ENCODE results near the gene RNF167.

The RNF167 gene

DNA sequence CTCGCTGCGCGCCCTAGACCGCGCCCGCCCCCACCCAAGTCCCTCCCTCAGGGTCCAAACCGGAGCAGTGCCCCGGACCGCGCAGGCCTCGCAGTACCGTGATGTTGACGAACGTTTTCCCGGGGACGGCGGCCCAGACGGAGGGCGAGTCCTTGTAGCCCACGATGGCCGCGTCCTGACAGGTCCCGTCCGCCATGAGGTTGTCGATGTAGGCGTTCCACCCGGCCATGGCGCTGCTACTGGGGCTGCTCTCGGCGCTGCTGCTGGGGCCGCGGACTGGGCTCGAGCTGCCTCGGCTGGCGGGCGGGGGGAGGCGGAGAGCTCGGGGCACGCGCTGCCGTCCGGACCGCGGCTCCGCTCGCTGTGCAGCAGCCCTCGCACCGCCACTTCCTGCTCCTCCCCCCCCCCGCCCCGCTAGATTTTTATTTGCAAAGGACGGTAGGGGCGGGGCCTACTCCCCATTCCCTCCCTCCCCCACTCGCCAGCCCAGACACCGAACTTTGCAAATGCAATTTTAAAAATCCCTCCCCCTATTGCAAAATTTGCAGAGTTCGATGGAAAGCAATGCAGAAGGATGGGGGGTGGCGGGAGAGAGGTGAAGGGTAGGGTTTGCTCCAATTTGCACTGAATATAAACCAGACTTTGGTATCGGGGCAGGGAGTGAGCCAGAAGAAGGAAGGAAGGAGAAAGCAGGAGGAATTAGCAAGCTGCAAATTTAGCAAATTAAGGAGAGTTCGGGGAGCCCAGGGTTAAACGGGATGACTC lies 8.3 kb downstream of the RNF167 start, which contains the start of gene PFN1:
TSS of gene PFN1 (minus strand) at position 365 of the 765 bp plus-strand sequence. CDS start at position 229, 136 bp downstream.
- Histone ChIP-seq H3K36me3 (ENCODE audit: control insufficient read depth, insufficient read depth, low read length) (peaks cover 45% of the 10 kb centered on the region), H3K4me3 (ENCODE audit: low read depth, low read length) (peak within 1 kb of the TSS; percentile 95), H3K4me1 (ENCODE audit: control insufficient read depth, insufficient read depth, low read length) (peaks cover 49% of the 10 kb centered on the region), H3K27me3 (ENCODE audit: control insufficient read depth, insufficient read depth, low read length) (no peaks in the 10 kb centered on the region), H3K9me3 (ENCODE audit: control insufficient read depth, insufficient read depth, low read depth, low read length) (no peaks in the 10 kb centered on the region), H3K27ac (ENCODE audit: low read depth, low read length) (peak within 1 kb of the TSS; percentile 99), H3K9ac (ENCODE audit: low read length) (peak within 1 kb of the TSS; percentile 100)

DNA sequence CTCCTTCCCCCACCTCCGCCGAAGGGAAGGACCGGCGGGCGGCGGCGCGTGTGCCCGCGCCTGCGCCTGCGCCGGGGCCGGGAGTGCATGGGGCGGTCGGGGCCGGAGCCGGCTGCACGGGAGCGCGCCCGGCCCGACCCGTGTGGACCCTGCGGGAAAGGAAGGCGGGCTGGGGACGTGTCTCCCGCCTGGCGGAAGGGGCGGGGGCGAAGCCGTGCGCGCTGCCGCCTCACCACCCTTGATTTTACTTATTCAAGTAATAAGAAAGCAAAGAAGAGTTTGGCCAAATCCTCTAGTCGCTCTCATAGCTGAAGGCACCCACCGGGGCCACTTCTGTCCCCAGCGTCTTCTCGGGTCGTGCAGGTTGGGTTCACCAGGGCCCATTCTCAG lies 8.9 kb downstream of the RNF167 start:
- peak overlapping the region; percentile 99 for H3K27ac ChIP-seq (ENCODE audit: low read depth, low read length)
- peaks cover 55% of the 10 kb centered on the region for H3K4me1 ChIP-seq (ENCODE audit: control insufficient read depth, insufficient read depth, low read length)
- peak overlapping the region; percentile 95 for H3K4me3 ChIP-seq (ENCODE audit: low read depth, low read length)
- no peaks in the 10 kb centered on the region for H3K27me3 ChIP-seq (ENCODE audit: control insufficient read depth, insufficient read depth, low read length)
- H3K9me3 ChIP-seq (ENCODE audit: control insufficient read depth, insufficient read depth, low read depth, low read length): no peaks in the 10 kb centered on the region
- peaks cover 39% of the 10 kb centered on the region for H3K36me3 ChIP-seq (ENCODE audit: control insufficient read depth, insufficient read depth, low read length)
- peak overlapping the region; percentile 96 for H3K9ac ChIP-seq (ENCODE audit: low read length)

DNA sequence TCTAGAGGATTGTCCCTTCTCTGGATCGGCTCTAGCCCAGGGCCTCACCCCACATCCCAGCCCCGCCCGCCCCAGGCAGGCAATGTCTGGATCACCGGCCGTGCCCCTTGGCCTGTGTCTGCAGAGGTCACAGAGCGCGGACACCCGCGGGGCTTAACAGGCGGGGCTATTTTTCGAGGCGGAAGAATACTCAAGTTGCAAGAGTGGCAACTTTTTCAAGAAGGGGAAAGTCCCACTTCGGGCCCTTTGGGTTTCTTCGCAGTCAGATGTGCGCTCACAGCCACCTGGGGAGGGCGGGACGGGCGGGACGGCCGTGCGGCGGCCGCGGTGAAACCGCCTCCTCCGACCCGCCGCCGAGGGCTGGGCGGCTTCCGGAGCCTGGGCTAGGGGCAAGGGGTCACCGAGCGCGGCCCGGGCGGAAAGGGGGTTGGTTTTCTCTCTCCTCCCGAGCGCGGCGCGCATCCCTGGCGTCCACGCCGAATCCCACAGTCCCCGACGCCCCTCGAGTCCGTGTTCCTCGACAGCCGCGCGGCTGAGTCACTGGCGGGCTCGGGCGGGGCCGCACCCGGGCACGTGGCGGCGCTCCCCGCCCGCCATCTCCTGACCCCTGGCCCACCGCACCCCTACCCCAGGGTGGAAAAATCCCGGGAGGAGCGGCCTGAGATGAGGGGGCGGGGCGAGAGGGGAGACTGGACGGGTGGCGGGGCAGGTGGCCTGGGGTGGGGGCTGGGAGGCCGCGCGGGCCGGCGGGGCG lies 9.4 kb downstream of the RNF167 start:
- Histone ChIP-seq H3K4me1 (ENCODE audit: control insufficient read depth, insufficient read depth, low read length) (peaks cover 53% of the 10 kb centered on the region), H3K4me3 (ENCODE audit: low read depth, low read length) (peak overlapping the region; percentile 95), H3K9ac (ENCODE audit: low read length) (peak overlapping the region; percentile 96), H3K27me3 (ENCODE audit: control insufficient read depth, insufficient read depth, low read length) (no peaks in the 10 kb centered on the region), H3K27ac (ENCODE audit: low read depth, low read length) (peak overlapping the region; percentile 99), H3K9me3 (ENCODE audit: control insufficient read depth, insufficient read depth, low read depth, low read length) (no peaks in the 10 kb centered on the region), H3K36me3 (ENCODE audit: control insufficient read depth, insufficient read depth, low read length) (peaks cover 34% of the 10 kb centered on the region)

DNA sequence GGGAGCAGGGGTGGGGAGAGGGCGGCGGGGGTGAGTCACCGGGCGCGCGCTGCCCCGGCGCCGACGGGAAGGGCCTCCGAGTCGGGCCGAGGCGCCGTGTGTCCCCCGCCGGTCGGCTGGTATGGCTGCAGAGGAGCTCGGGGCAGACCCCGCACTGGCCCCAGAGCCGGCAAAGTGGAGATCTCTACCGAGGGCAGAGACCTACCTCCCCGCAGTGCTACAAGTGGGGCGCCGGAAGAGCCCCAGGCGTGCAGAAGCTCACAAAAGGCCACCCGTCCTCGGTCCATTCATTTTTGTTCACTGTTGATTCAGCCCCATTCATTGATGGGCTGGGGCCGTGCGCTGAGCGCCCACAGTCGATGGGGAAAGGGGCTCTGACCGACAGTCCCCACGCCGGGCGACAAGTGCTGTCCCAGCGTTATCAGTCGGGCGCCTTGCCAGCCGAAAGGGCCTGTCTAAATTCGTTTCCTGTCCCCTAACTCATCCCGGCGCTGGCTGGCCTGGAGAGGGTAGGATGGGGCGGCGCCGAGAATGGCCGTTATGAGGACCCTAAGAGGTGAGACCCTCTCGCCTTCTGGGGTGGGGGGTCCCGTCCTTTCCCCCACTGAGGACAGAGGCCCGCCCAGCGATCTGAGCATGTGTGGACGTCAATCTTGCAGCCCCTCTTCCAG lies 10.1 kb downstream of the RNF167 start:
- peaks cover 27% of the 10 kb centered on the region for H3K36me3 ChIP-seq (ENCODE audit: control insufficient read depth, insufficient read depth, low read length)
- peak overlapping the region; percentile 99 for H3K27ac ChIP-seq (ENCODE audit: low read depth, low read length)
- peak overlapping the region; percentile 65 for H3K4me3 ChIP-seq (ENCODE audit: low read depth, low read length)
- peaks cover 46% of the 10 kb centered on the region for H3K4me1 ChIP-seq (ENCODE audit: control insufficient read depth, insufficient read depth, low read length)
- no peaks in the 10 kb centered on the region for H3K9me3 ChIP-seq (ENCODE audit: control insufficient read depth, insufficient read depth, low read depth, low read length)
- peak overlapping the region; percentile 86 for H3K9ac ChIP-seq (ENCODE audit: low read length)
- H3K27me3 ChIP-seq (ENCODE audit: control insufficient read depth, insufficient read depth, low read length): no peaks in the 10 kb centered on the region

DNA sequence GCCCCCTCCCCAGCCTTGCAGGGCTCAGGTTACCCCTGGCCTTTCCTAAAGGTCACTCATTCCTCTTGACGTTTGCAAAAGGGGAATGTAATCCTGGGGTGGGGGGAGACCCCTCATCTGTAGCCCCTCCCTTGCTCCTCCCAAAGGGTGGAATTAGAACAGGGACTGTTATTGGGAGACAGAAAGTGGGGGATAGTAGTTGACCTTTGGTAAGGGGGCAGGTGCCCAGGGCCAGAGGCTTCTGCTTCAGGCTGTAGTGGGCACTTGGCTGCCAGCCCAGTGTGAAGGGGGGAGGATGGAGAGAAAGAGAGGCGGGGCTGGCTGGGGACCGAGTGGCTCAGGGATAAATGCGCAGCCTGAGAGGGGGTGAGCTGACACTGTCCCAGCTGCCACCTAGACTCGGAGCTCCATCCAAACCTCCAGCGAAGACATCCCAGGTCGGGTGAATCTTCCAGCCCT lies 10.7 kb downstream of the RNF167 start, which contains the start of gene ENO3:
TSS of gene ENO3 (plus strand) at position 374 of the 459 bp plus-strand sequence. CDS start 711 bp downstream, outside the sequence.
- Histone ChIP-seq H3K4me1 (ENCODE audit: control insufficient read depth, insufficient read depth, low read length) (peaks cover 41% of the 10 kb centered on the region), H3K9me3 (ENCODE audit: control insufficient read depth, insufficient read depth, low read depth, low read length) (no peaks in the 10 kb centered on the region), H3K9ac (ENCODE audit: low read length) (peak within 1 kb of the TSS; percentile 86), H3K4me3 (ENCODE audit: low read depth, low read length) (peak within 1 kb of the TSS; percentile 65), H3K27me3 (ENCODE audit: control insufficient read depth, insufficient read depth, low read length) (no peaks in the 10 kb centered on the region), H3K36me3 (ENCODE audit: control insufficient read depth, insufficient read depth, low read length) (peaks cover 21% of the 10 kb centered on the region), H3K27ac (ENCODE audit: low read depth, low read length) (peak within 1 kb of the TSS; percentile 99)

DNA sequence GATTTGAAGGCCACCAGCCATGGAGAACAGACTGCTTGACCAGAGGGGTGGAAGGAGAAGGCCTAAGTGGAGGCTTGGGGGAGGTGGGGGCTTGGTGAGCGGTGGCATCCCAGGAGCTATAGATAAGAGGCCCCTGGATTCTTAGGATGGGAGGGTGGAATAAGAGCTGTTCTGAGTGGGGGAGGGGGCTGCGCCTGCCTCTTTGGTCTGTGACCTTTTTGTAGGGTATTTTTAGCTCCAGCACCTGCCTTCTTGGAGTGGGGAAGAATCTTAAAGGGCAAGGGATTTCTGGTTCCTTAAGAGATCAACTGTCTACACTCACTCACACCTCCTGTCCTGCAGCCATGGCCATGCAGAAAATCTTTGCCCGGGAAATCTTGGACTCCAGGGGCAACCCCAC lies 11.4 kb downstream of the RNF167 start:
- Histone ChIP-seq H3K4me1 (ENCODE audit: control insufficient read depth, insufficient read depth, low read length) (peaks cover 35% of the 10 kb centered on the region), H3K9me3 (ENCODE audit: control insufficient read depth, insufficient read depth, low read depth, low read length) (no peaks in the 10 kb centered on the region), H3K27me3 (ENCODE audit: control insufficient read depth, insufficient read depth, low read length) (no peaks in the 10 kb centered on the region), H3K36me3 (ENCODE audit: control insufficient read depth, insufficient read depth, low read length) (peaks cover 14% of the 10 kb centered on the region), H3K27ac (ENCODE audit: low read depth, low read length) (no peak overlapping the region), H3K4me3 (ENCODE audit: low read depth, low read length) (peak overlapping the region; percentile 65), H3K9ac (ENCODE audit: low read length) (peak overlapping the region; percentile 86)

DNA sequence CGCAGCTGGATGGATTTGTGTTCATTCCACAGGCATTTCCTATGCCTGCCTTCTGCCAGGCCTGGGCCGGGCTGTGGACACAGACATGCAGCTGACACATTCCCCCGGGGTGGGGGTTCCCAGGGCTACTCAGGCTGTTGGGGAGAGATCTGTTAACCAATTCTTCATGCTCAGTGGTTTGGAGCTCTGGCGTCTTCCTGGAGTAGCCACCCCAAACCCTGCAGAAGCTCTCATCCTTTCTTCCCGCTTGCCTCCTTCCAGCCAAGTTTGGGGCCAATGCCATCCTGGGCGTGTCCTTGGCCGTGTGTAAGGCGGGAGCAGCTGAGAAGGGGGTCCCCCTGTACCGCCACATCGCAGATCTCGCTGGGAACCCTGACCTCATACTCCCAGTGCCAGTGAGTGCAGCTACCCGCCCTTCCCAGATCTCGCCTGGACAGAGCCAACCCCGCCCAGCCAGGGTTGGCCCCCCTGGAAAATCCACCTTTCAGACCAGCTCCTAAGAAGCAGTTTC lies 13.4 kb downstream of the RNF167 start:
- Histone ChIP-seq H3K9ac (ENCODE audit: low read length) (peak overlapping the region; percentile 38), H3K4me1 (ENCODE audit: control insufficient read depth, insufficient read depth, low read length) (peaks cover 31% of the 10 kb centered on the region), H3K27ac (ENCODE audit: low read depth, low read length) (no peak overlapping the region), H3K9me3 (ENCODE audit: control insufficient read depth, insufficient read depth, low read depth, low read length) (no peaks in the 10 kb centered on the region), H3K27me3 (ENCODE audit: control insufficient read depth, insufficient read depth, low read length) (no peaks in the 10 kb centered on the region), H3K4me3 (ENCODE audit: low read depth, low read length) (no peak overlapping the region), H3K36me3 (ENCODE audit: control insufficient read depth, insufficient read depth, low read length) (no peaks in the 10 kb centered on the region; the same call in 1 of the 2 replicates)

DNA sequence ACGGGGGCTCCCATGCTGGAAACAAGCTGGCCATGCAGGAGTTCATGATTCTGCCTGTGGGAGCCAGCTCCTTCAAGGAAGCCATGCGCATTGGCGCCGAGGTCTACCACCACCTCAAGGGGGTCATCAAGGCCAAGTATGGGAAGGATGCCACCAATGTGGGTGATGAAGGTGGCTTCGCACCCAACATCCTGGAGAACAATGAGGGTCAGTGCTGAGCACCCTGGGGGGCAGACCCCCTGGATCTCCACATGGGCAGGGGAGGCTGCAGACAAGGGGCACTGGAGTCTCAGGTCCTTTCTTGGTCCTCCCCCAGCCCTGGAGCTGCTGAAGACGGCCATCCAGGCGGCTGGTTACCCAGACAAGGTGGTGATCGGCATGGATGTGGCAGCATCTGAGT lies 15.0 kb downstream of the RNF167 start:
- H3K27me3 ChIP-seq (ENCODE audit: control insufficient read depth, insufficient read depth, low read length): no peaks in the 10 kb centered on the region
- H3K4me1 ChIP-seq (ENCODE audit: control insufficient read depth, insufficient read depth, low read length): peaks cover 40% of the 10 kb centered on the region
- H3K27ac ChIP-seq (ENCODE audit: low read depth, low read length): no peak overlapping the region

DNA sequence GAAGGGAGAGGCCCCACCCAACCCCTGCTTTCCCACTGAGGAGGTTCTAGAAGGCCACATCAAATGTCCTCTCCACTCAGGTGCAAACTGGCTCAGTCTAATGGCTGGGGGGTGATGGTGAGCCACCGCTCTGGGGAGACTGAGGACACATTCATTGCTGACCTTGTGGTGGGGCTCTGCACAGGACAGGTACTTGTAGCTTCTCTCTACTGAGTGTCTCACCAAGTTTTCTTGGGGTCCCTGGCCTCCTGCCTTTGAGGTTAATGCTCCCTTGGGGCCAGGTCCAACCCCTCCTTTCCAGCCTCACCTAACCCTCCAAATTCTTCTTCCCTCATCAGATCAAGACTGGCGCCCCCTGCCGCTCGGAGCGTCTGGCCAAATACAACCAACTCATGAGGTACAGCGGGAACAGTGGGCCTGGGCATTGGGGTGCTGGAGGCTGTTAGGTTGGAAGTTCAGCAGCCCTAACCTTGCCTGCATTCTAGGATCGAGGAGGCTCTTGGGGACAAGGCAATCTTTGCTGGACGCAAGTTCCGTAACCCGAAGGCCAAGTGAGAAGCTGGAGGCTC lies 16.5 kb downstream of the RNF167 start:
- H3K27me3 ChIP-seq (ENCODE audit: control insufficient read depth, insufficient read depth, low read length): no peaks in the 10 kb centered on the region
- no peak overlapping the region for H3K27ac ChIP-seq (ENCODE audit: low read depth, low read length)
- no peaks in the 10 kb centered on the region for H3K9me3 ChIP-seq (ENCODE audit: control insufficient read depth, insufficient read depth, low read depth, low read length)
- no peak overlapping the region for H3K4me3 ChIP-seq (ENCODE audit: low read depth, low read length)
- H3K9ac ChIP-seq (ENCODE audit: low read length): no peak overlapping the region
- peaks cover 19% of the 10 kb centered on the region for H3K36me3 ChIP-seq (ENCODE audit: control insufficient read depth, insufficient read depth, low read length)
- H3K4me1 ChIP-seq (ENCODE audit: control insufficient read depth, insufficient read depth, low read length): peaks cover 35% of the 10 kb centered on the region

More for the DNA sequence above, 15.0 kb downstream of the RNF167 start:
- no peak overlapping the region for H3K4me3 ChIP-seq (ENCODE audit: low read depth, low read length)
- no peaks in the 10 kb centered on the region for H3K9me3 ChIP-seq (ENCODE audit: control insufficient read depth, insufficient read depth, low read depth, low read length)
- peaks cover 11% of the 10 kb centered on the region for H3K36me3 ChIP-seq (ENCODE audit: control insufficient read depth, insufficient read depth, low read length)
- no peak overlapping the region for H3K9ac ChIP-seq (ENCODE audit: low read length)

DNA sequence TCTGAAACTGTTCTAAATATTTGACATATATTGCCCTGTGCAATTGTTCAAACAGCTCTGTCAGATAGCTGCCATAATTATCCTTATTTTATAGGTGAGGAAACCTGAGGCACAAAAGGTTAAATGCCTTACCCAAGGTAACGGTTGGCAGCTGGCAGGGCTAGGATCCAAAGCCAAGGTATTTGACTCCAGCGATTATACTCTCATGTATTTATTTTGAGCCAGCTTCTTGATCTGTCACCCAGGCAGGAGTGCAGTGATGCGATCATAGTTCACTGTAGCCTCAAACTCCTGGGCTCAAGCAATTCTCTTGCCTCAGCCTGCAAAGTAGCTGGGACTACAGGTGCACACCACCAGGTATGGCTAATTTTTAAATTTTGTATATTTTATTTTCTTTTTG lies 18.0 kb downstream of the RNF167 start:
- H3K27ac ChIP-seq (ENCODE audit: low read depth, low read length): no peak overlapping the region
- H3K9me3 ChIP-seq (ENCODE audit: control insufficient read depth, insufficient read depth, low read depth, low read length): no peaks in the 10 kb centered on the region
- H3K4me3 ChIP-seq (ENCODE audit: low read depth, low read length): no peak overlapping the region
- no peaks in the 10 kb centered on the region for H3K27me3 ChIP-seq (ENCODE audit: control insufficient read depth, insufficient read depth, low read length)
- H3K4me1 ChIP-seq (ENCODE audit: control insufficient read depth, insufficient read depth, low read length): peaks cover 25% of the 10 kb centered on the region
- peaks cover 19% of the 10 kb centered on the region for H3K36me3 ChIP-seq (ENCODE audit: control insufficient read depth, insufficient read depth, low read length)
- no peak overlapping the region for H3K9ac ChIP-seq (ENCODE audit: low read length)
